ENCODE data around the gene ARID1B.

ARID1B gene

DNA sequence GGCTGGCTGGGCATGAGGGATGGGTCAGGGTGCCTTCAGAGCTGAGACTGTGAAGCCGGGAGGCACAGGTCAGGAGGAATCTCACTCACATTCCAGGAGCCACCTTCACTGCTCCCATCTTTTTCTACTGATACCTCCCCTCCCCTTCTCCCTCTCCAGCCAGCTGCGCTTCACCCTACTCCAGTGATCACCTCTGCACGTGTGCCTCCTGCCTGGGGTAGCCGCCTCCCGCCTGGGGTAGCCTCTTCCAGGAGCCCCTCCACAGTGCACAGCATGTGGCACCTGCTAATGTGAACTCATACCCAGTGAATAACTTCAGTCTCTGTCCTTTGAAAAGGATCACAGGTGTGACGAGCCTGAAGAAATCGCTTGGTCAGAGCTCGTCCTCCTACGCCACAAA, 313.6 kb downstream of the ARID1B start:
- DNase-seq (no peak), ATAC-seq (ENCODE audit: insufficient read depth, low read depth) (no peak)
- no peaks in the 10 kb centered on the region for H3K27me3 ChIP-seq (ENCODE audit: insufficient read depth, low read length, poor library complexity)
- H3K36me3 ChIP-seq (ENCODE audit: insufficient read depth, low read length), result peaks cover 53% of the 10 kb centered on the region
- H3K9me3 ChIP-seq (ENCODE audit: insufficient read depth, low read length, severe bottlenecking), result no peaks in the 10 kb centered on the region
- no peak overlapping the region for H2AFZ ChIP-seq (ENCODE audit: low read depth, low read length)
- H3K4me1 ChIP-seq (ENCODE audit: insufficient read depth, low read length), result no peaks in the 10 kb centered on the region
- H3K9ac ChIP-seq (ENCODE audit: low read depth, low read length), result no peak overlapping the region
- H3K4me3 ChIP-seq (ENCODE audit: low read depth in 1 of 2, low read length in 2 of 2), result no peak overlapping the region
- H3K4me2 ChIP-seq (ENCODE audit: insufficient read depth, low read length), result no peak overlapping the region
- H3K79me2 ChIP-seq (ENCODE audit: insufficient read depth, low read length), result 0 out of 2 replicates have a peak, but pooled peaks cover 8% of the 10 kb centered on the region
- no peak overlapping the region for H3K27ac ChIP-seq (ENCODE audit: low read length)
- no peak for TF ChIP-seq EZH2 (IDR thresholded peaks at IDR 0.05; ENCODE audit: borderline replicate concordance, low read depth, low read length, severe bottlenecking)
- TF ChIP-seq, protein P1, sequence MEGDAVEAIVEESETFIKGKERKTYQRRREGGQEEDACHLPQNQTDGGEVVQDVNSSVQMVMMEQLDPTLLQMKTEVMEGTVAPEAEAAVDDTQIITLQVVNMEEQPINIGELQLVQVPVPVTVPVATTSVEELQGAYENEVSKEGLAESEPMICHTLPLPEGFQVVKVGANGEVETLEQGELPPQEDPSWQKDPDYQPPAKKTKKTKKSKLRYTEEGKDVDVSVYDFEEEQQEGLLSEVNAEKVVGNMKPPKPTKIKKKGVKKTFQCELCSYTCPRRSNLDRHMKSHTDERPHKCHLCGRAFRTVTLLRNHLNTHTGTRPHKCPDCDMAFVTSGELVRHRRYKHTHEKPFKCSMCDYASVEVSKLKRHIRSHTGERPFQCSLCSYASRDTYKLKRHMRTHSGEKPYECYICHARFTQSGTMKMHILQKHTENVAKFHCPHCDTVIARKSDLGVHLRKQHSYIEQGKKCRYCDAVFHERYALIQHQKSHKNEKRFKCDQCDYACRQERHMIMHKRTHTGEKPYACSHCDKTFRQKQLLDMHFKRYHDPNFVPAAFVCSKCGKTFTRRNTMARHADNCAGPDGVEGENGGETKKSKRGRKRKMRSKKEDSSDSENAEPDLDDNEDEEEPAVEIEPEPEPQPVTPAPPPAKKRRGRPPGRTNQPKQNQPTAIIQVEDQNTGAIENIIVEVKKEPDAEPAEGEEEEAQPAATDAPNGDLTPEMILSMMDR (IDR thresholded peaks at IDR 0.05; ENCODE audit: borderline replicate concordance, extremely low read depth, low read length, poor library complexity, severe bottlenecking), result no peak
- H4K20me1 ChIP-seq (ENCODE audit: insufficient read depth, low read length), result peaks cover 6% of the 10 kb centered on the region; the same call in 1 of the 2 replicates

- Histone ChIP-seq H3K4me1 (ENCODE audit: insufficient read depth, low read length) (no peaks in the 10 kb centered on the region), H3K79me2 (ENCODE audit: insufficient read depth, low read length) (0 out of 2 replicates have a peak, but pooled peaks cover 8% of the 10 kb centered on the region), H3K27ac (ENCODE audit: low read length) (no peak overlapping the region), H3K36me3 (ENCODE audit: insufficient read depth, low read length) (peaks cover 53% of the 10 kb centered on the region), H3K4me2 (ENCODE audit: insufficient read depth, low read length) (no peak overlapping the region), H2AFZ (ENCODE audit: low read depth, low read length) (no peak overlapping the region), H3K9ac (ENCODE audit: low read depth, low read length) (no peak overlapping the region), H3K9me3 (ENCODE audit: insufficient read depth, low read length, severe bottlenecking) (no peaks in the 10 kb centered on the region), H3K27me3 (ENCODE audit: insufficient read depth, low read length, poor library complexity) (no peaks in the 10 kb centered on the region), H3K4me3 (ENCODE audit: low read depth in 1 of 2, low read length in 2 of 2) (no peak overlapping the region), H4K20me1 (ENCODE audit: insufficient read depth, low read length) (peaks cover 8% of the 10 kb centered on the region; the same call in 1 of the 2 replicates)
- ATAC-seq (ENCODE audit: insufficient read depth, low read depth) (no peak), DNase-seq (no peak)
- TF ChIP-seq, protein P1 (IDR thresholded peaks at IDR 0.05; ENCODE audit: borderline replicate concordance, extremely low read depth, low read length, poor library complexity, severe bottlenecking), result no peak
- TF ChIP-seq EZH2 (IDR thresholded peaks at IDR 0.05; ENCODE audit: borderline replicate concordance, low read depth, low read length, severe bottlenecking), result no peak
Observed at GRCh38 chr6:157091243-157091642, 314.1 kb downstream of the ARID1B start.

- TF ChIP-seq, protein P1 (IDR thresholded peaks at IDR 0.05; ENCODE audit: borderline replicate concordance, extremely low read depth, low read length, poor library complexity, severe bottlenecking), result no peak
- Histone ChIP-seq H3K4me2 (ENCODE audit: insufficient read depth, low read length) (no peak overlapping the region), H3K27me3 (ENCODE audit: insufficient read depth, low read length, poor library complexity) (no peaks in the 10 kb centered on the region), H3K27ac (ENCODE audit: low read length) (no peak overlapping the region), H3K36me3 (ENCODE audit: insufficient read depth, low read length) (peaks cover 47% of the 10 kb centered on the region), H3K79me2 (ENCODE audit: insufficient read depth, low read length) (0 out of 2 replicates have a peak, but pooled peaks cover 8% of the 10 kb centered on the region), H2AFZ (ENCODE audit: low read depth, low read length) (no peak overlapping the region), H4K20me1 (ENCODE audit: insufficient read depth, low read length) (peaks cover 8% of the 10 kb centered on the region; the same call in 1 of the 2 replicates), H3K9ac (ENCODE audit: low read depth, low read length) (no peak overlapping the region), H3K4me3 (ENCODE audit: low read depth in 1 of 2, low read length in 2 of 2) (no peak overlapping the region), H3K9me3 (ENCODE audit: insufficient read depth, low read length, severe bottlenecking) (no peaks in the 10 kb centered on the region), H3K4me1 (ENCODE audit: insufficient read depth, low read length) (no peaks in the 10 kb centered on the region)
- DNase-seq, result no peak
- no peak for ATAC-seq (ENCODE audit: insufficient read depth, low read depth)
Observed at GRCh38 chr6:157091856-157092460, 314.8 kb downstream of the ARID1B start.

All from DND-41 (cell line).